NCI-H1436 (cell line): ENCODE measurements around the gene TAF3.
A peak's percentile ranks its signal among the peaks of the same experiment; 100 is the strongest.
"Not testable (repeated sequence)": the region's sequence is repeated elsewhere in the genome, so short reads cannot be mapped to it uniquely, and the experiment has no call there.

Experiments
- DNase-seq: peaks from one replicate; lab custom pipeline; 2025; lab: John Stamatoyannopoulos, UW

Gene TAF3, protein sequence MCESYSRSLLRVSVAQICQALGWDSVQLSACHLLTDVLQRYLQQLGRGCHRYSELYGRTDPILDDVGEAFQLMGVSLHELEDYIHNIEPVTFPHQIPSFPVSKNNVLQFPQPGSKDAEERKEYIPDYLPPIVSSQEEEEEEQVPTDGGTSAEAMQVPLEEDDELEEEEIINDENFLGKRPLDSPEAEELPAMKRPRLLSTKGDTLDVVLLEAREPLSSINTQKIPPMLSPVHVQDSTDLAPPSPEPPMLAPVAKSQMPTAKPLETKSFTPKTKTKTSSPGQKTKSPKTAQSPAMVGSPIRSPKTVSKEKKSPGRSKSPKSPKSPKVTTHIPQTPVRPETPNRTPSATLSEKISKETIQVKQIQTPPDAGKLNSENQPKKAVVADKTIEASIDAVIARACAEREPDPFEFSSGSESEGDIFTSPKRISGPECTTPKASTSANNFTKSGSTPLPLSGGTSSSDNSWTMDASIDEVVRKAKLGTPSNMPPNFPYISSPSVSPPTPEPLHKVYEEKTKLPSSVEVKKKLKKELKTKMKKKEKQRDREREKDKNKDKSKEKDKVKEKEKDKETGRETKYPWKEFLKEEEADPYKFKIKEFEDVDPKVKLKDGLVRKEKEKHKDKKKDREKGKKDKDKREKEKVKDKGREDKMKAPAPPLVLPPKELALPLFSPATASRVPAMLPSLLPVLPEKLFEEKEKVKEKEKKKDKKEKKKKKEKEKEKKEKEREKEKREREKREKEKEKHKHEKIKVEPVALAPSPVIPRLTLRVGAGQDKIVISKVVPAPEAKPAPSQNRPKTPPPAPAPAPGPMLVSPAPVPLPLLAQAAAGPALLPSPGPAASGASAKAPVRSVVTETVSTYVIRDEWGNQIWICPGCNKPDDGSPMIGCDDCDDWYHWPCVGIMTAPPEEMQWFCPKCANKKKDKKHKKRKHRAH

DNA sequence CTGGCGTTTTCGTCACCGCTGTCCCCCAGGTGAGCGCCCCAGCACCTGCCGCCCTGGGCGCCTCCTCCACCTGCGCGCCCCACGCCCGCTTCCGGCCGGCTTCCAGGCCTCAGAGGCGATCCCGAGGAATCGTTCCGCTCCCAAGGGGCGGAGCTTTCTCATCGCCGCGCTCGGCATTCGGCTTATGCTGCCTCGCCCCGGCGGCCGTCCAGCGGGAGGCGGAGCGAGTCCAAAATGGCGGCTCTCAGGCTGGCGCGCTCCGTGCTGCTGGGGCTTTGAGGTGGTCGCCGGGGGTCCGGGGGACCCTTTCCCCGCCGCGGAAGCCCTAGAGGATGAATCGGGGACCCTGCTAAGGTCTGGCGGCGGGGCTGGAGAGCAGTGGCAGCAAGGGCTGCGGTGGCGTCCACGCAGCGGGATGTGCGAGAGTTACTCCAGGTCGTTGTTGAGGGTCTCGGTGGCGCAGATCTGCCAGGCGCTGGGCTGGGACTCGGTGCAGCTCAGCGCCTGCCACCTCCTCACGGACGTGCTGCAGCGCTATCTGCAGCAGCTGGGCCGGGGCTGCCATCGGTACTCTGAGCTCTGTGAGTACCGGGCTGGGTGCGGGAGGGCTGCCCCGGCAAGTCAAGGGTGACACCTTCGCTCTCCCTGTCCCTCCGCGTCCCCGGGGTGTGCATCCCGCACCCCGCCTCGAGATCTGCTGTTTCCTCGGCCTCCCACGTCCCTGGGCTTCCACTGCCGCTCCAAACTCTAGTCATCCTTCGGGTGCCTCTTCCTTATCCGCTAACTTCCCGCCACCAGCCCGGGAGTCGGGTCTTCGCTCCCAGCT, at the start of gene TAF3:
Gene TAF3 (plus strand): TSS at position 211 of the 826 bp plus-strand sequence. CDS start 205 bp downstream, at position 416.
- DNase-seq: peak; percentile 93

DNA sequence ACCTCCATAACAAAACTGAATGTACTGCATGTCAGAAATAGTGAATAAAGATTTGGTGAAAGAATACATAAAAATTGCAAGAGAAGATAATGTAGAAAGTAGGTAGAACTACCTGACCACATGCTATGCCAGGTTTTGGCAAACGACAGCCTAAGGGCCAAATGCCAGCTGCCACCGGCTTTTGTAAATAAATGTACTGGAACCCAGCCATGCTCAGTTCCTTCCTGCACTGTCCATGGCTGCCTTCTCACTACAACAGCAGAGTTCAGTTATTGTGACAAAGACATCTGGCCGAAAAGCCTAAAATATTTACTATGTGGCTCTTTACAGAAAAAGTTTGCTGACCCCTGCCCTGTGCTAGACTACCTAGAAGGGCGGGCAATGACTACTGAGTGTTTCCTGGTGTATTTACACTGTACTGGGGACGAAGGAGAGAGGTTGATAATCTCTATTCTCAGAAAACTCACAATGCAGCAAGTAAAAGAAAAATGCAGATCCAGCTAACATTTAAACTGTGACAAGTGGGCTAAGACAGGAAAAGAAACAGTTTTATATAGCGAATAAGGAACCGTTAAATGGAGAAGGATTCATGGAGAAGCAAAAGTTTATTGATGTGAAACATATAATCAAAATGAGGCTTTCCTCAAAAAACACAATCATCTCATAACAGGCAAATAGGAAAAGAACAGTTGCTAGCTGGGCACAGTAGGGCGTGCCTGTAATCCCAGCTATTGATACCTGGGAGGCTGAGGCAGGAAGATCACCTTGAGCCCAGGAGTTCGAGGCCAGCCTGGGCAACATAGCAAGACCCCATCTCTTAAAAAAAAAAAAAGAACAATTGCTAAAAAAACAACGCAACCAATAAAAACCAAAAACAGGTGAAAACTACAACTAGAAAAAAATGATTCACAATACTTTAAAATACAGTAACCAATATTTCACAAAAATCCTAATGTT, 44.2 kb upstream of the TAF3 start:
- no peak for DNase-seq

DNA sequence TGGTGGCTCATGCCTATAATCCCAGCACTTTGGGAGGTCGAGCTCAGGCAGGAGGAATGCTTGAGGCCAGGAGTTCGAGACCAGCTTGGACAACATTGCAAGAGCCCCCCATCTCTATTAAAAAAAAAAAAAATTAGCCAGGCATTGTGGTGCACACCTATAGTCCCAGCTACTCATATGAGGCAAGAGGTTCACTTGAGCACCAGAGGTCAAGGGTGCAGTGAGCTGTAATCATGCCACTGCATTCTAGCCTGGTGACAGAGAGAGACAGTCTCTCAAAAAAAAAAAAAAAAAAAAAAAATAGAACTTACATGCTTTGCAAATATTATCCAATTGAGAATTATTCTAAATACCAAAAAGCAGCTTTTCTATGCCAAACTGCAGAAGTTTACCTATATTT, 41.5 kb upstream of the TAF3 start:
- no peak for DNase-seq

DNA sequence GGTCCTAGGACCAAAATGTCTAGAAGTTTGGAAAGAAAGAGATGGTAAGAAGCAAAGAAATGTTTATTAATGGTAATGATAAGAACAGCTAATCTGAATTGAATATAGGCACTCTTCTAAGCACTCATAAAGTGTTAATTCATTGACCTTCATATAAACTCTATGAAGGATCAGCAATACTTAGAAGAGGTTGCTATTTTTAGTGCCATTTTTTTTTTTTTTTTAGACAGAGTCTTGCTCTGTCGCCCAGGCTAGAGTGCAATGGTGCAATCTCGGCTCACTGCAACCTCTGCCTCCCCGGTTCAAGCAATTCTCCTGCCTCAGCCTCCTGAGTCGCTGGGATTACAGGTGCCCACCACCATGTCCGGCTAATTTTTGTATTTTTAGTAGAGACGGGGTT, 36.1 kb upstream of the TAF3 start:
- DNase-seq: not testable (repeated sequence)

DNA sequence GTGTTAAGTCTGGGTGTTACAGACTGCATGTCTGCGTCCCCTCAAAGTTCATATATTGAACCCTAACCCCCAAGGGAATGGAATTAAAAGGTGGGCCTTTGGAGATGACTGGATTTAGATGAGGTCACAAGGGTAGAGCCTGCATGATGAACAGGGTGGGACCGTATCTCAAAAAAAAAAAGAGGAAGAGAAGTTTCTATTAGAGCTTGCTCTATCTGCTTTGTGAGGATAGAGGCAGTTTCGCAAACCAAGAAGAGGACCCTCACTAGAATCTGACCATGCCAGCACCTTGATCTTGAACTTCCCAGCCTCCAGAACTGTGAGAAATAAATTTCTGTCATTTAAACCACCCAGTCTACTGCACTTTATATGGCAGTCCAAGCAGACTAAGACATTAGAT, 31.9 kb upstream of the TAF3 start:
- no peak for DNase-seq

DNA sequence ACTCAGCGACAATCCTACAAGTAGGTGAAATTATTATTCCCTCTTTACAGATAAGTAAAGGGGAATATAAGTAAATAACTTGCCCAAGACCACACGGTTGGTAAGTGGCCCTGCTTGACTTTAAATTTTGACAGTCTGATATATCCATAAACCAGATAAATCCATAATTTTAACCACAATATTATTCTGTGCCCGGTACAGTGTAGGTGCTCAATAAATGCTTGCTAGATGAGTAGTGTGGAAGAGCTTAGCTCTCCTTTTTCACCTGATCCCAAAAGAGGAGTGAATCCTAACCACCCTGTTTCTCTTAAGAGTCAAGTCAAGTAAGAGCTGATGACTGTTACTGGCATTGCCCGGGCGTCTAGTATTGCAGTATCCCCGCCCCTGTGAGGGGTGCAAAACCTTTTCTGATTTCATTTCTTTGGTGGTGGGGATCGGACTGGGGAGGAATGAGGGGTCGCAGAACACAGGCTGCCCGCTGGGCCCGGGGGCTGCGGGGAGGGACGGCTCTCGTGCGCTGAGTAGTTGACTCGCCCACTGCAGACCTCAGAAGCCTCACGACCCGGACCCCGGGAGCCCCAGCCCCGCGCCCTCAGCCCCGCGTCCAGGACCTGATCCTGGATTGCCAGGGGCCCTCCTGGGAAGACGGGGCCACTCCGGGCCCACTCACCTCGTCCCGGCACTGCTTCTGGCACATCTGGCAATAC, 31.0 kb upstream of the TAF3 start:
- no peak for DNase-seq

DNA sequence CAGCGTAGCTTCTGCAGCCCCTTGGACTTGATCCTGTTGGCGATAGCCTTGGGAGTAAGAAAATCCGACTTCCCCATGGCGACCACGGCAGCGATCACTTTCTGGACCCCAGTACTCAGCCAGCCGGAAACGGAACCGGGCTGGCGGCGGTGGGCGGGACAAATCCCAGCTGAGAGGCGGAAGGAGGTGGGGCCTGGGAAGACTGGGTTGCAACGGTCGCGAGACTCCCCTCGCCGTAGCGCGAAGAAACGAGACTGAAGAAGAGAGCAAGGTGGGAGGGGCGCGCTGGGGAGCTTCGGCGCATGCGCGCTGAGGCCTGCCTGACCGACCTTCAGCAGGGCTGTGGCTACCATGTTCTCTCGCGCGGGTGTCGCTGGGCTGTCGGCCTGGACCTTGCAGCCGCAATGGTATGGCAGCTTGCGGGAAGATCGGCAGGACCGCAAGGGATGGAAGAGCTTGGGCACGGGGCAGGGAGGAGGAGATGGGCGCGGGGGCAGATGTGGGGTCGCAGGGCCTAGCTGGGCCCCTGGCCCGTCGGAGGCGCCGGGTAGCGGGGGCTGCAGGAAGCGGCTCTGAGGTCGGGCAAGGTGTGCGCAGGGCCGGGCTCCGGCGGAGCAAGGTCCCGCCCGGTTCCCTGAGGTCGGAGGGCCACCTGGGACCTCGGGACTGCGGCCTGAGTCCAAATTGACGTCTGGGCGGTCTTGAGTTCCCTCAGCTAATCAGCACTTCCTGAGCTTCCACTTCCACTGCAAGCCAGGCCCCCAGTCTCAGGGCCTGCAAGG, 30.3 kb upstream of the TAF3 start, which contains the start of the genes ATP5F1C and KIN:
Gene ATP5F1C (plus strand): TSS at position 321 of the 782 bp plus-strand sequence. CDS start 31 bp downstream, at position 352.
Gene KIN (minus strand): TSS at position 137 of the 782 bp plus-strand sequence. CDS start 60 bp downstream, at position 77.
- DNase-seq: peak; percentile 97

DNA sequence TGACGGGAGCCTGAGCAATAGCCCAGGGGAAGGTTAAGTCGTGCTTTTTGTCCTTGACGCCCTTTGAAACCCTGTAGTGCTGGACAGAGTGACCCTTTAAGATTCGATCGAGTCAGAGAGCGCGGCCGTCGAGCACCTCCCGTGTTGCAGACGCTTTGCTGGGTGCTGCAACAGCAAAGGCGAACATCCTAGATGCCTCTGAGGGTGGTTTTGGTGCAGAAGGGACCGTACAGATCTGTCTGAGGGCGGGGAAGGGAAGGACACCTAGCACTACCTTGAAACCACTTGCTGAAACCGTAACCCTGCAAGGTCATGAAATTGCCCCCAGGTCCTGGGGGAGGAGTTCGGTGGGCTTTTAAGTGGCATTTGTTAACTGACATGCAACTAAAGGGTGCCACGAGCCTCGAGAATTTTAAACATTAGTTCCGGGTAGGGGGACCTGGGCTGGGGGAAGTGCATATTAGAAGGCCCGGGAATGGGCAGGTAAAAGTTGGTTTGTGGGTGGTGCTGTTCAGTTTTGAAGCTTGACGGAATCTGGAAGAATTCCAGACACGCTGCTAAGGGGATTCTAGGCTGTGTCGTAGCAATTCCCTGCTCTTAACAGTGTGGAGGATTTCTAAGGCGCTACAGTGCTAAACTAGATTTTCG, 29.5 kb upstream of the TAF3 start:
- DNase-seq: no peak

DNA sequence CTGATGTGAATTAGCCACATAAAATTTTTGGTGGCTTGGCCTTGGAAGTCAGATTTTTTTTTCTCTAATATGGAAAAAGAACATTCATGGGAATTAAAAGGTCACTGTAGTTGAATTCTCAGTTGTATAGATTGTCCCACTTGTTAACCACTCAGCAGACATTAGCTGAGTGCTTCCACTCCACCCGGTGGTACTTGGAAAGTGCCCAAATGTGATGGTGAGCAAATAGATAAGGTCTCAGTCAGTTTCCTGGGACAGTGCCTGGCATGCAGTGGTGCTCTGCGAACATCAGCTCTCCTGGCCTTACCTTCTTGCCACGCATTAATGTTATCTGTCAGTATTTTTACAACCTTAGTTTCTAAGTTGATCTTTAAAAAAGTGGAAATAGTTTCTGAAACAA, 28.9 kb upstream of the TAF3 start:
- DNase-seq: no peak

DNA sequence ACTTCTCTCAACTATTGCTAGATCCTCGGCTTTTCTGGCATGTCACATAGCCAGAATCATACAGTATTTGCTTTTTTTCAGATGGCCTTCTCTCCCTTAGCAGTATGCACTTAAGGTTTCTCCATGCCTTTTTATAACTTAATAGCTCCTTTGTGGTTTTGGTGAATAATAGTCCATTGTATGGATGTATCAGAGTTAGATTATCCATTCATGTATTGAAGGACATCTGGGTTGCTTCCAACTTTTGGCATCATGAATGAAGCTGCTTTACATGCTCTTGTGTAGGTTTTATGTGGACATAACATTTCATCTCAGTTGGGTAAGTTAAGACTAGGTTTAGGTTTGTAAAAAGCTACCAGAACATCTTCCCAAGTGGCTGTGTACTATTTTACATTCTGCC, 25.8 kb upstream of the TAF3 start:
- no peak for DNase-seq

DNA sequence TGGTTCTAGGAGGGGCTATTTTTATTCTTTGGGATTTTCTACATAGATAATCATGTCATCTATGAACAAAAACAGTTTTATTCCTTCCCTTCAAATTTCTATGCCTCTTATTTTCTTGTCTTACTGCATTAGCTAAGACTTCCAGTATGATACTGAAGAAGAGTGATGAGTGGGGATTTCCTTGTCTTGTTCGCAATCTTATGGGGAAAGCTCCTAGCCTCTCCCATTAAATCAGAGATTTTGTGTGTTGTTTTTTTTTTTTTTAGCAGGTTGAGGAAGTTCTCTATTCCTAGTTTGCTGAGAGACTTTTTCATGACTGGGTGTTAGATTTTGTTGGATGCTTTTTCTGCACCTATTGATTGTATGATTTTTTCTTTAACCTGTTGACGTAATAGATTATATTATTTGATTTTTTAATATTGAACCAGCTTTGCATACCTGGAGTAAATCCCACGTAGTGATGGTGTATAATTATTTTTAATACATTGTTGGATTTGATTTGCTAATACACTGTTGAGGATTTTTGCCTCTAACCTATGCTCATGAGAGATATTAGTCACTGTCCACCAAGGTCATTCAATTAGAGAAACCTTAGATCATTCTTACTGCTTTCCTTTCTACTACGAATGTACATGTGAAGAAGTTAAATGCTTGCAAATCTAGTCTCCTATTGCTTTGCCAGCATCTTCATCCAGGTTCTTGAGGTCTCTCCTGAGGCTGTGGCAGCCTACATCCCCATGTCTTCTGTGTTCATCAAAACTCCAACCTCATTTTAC, 23.9 kb upstream of the TAF3 start:
- no peak for DNase-seq

DNA sequence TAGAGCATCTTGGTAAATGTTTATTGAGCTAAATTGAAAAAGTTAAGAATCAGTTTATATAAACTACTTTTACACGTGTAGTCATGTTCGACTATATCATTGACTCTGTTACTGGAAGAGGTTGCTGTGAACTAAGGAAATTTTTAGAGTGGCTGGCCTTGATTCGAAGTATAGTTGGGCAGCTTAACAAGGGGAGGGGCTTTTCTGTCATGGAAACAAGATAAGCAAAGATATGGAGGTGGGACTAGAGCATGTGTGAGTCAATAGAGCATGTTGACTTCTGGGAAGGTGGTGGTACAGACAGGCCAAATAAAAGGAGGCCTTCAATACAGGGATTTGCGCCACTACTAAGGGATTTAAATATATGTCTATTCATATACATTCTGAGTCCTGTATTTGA, 22.7 kb upstream of the TAF3 start:
- DNase-seq: no peak

DNA sequence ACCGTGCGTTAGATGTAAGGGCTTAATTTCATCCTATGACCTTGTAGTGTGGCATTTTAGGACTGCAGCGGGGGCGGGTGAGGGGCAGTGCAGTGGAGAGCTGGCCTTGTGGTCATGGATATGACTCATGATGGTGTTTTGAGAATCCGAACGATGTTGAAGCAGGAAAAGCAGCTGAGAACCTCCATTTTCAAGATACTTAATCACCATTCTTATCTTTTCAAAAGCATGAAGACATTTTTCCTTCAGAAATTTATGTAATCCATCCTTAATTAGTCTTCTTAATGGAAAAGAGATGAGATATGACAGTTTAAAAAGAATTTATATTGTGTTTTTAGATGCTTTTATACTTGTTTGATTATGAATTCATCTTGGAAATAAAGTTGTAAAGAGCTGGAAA, 20.7 kb upstream of the TAF3 start:
- DNase-seq: no peak

DNA sequence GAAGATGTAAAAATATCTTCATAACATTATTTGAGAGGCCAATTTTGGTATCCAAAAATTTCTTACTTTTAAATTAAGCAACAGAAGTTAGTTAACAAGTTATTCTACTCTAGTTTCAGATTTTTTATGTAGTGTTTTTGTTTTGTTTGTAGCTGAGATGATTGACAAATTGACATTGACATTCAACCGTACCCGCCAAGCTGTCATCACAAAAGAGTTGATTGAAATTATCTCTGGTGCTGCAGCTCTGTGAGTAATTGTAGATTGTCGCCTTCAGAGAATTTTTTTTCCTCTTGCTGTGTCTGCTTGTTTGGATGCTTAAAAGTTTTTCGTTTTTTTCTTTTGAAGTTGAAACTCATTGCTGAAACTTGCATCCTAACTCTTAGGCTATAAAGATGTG, 15.7 kb upstream of the TAF3 start:
- DNase-seq: no peak

DNA sequence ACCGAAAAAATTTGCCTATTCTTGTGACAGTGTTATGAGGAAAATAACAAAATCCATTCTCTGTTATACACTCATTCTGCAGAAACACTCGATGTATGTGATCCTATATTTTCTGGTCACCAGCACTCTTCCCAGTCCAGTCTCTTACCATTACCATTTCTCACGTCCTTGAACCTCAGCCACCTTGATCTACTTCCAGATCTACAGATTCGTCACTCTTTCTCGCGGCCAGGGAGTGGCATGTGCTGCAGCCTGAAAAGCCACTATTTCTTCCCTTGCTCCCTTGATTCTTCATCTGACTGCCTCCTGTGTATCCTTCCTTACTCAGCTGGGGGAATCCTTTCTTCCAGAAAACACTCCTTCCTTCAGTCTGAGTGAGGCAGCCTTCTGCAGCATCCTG, 14.1 kb upstream of the TAF3 start:
- DNase-seq: no peak

DNA sequence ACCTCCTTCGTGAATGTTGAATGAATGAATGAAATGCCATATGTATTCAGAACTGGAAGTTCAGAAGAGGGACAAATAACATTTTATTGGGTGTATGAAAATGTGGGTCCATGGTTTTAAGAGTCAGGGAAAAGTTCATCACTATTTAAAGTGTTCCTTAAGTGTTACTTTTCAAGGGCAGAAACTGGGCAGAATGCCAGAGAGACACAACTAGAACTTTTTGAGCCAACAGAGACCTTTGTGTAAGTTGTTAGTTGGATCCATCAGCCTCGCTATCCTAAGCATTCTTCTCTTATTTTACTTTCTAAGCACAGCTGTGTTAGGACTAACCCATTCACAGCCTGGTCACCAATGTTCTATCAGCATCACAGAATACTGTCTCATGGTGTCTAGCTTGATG, 13.6 kb upstream of the TAF3 start:
- no peak for DNase-seq

DNA sequence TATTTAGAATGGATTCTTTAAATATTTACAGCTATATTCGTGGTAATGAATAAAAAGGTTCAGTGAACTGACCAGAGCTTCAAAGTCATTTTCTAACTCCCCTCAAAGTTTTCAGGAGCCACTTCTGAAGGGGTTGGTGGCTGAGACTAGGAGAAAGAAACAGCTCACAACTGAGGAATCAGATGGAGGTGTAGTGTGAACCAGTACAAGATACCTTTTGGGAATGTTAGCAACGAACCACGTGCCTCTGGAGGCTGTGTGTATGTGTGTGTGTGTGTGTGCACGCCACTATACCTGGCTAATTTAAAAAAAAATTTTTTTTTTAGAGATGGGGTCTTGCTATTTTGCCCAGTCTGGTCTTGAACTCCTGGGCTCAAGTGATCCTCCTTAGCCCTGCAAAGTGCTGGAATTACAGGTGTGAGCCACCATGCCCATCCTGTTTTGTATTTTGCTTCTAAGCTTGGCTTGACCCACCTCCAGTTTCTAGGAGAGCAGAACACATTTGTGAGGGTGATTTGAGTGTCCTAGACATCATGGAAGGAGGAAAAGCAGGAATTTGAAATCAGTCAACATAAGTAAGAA, 9.5 kb upstream of the TAF3 start:
- no peak for DNase-seq

DNA sequence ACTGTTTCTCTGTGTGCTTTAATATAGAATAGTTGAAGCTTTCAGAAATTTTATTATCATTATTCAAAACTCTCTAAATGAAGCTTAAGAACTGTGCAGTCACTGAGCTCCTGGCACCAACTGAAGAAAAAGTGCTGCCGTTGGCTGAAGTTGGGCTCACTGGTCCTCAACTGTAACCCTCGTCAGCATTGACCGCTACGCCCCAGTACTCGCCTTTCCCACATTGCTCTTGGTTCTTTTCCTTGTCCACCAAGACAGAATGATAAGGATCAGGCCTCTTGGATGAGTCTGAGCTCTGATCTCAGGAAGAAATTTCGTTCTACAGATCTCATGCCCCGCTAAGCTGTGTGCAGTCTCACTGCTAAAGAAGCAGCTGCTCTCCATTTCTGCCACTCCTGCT, 7.9 kb upstream of the TAF3 start:
- no peak for DNase-seq
